HEK293 (cell line): ENCODE data around the gene FRS2.
"Not testable (repeated sequence)": the region's sequence is repeated elsewhere in the genome, so short reads cannot be mapped to it uniquely, and the experiment has no call there.

ENCODE experiments used
- CTCF ChIA-PET: fragments of 350-600 bp; formaldehyde crosslinking; extraction: SDS; loops from one replicate; lab custom pipeline; 2021; ENCODE audit warnings: antibody characterized with exemption; lab: Yijun Ruan, JAX
- POLR2A ChIA-PET: fragments of 300-600 bp; formaldehyde crosslinking; extraction: SDS; loops from one replicate; lab custom pipeline; 2020; ENCODE audit warnings: antibody characterized with exemption, inconsistent platforms; lab: Yijun Ruan, JAX
- H3K27ac ChIP-seq: fragments of 200-500 bp; sonication (Bioruptor generic); 2 replicates; pipeline ENCODE4 v1.5.1; 2014; ENCODE audit warnings: low read depth, low read length, control low read depth, inconsistent platforms; ENCODE audit errors: extremely low read depth
- H3K36me3 ChIP-seq, 2 experiments: fragments of 200-500 bp in 1 of 2; sonication (Bioruptor generic) in 1 of 2; 1 replicate in 1 of 2; 2 replicates in 1 of 2; pipeline ENCODE4 v1.5.1; 2014 to 2017; ENCODE audit warnings: inconsistent platforms in 2 of 2, low read length in 2 of 2; ENCODE audit not compliant: control insufficient read depth in 2 of 2, insufficient read depth in 1 of 2
- H3K4me1 ChIP-seq: fragments of 200-500 bp; sonication (Bioruptor generic); 2 replicates; pipeline ENCODE4 v1.5.1; 2014; ENCODE audit warnings: mild to moderate bottlenecking, low read length, inconsistent platforms; ENCODE audit not compliant: control insufficient read depth, insufficient read depth
- H3K4me3 ChIP-seq: 2 replicates; pipeline ENCODE4 v1.5.1; 2011; ENCODE audit warnings: low read depth, mild to moderate bottlenecking, control low read depth, low read length, moderate library complexity
- H3K9me3 ChIP-seq: fragments of 200-500 bp; sonication (Bioruptor generic); 2 replicates; pipeline ENCODE4 v1.5.1; 2014; ENCODE audit warnings: low read depth, low read length, inconsistent platforms; ENCODE audit not compliant: control insufficient read depth, insufficient read depth
- GLIS1 ChIP-seq: fragments of 450-650 bp; formaldehyde crosslinking; IDR thresholded peaks from 2 replicates; pipeline ENCODE4 v1.5.1; 2016; ENCODE audit warnings: missing biosample characterization, missing genetic modification characterization
- SCRT1 ChIP-seq: fragments of 450-650 bp; formaldehyde crosslinking; IDR thresholded peaks from 2 replicates; pipeline ENCODE4 v1.5.1; 2016; ENCODE audit warnings: missing biosample characterization, missing genetic modification characterization, borderline replicate concordance
- SCRT2 ChIP-seq: fragments of 450-650 bp; formaldehyde crosslinking; IDR thresholded peaks from 2 replicates; pipeline ENCODE4 v1.5.1; 2016; ENCODE audit warnings: missing biosample characterization, missing genetic modification characterization
- ZNF146 ChIP-seq: fragments of 450-650 bp; formaldehyde crosslinking; IDR thresholded peaks from 2 replicates; pipeline ENCODE4 v1.5.1; 2016; ENCODE audit warnings: missing biosample characterization, missing genetic modification characterization
- ZNF184 ChIP-seq: fragments of 450-650 bp; IDR thresholded peaks from 2 replicates; pipeline ENCODE4 v1.5.1; 2018; ENCODE audit warnings: missing biosample characterization, mild to moderate bottlenecking, missing genetic modification characterization
- ZNF391 ChIP-seq: fragments of 450-650 bp; formaldehyde crosslinking; IDR thresholded peaks from 2 replicates; pipeline ENCODE4 v1.5.1; 2016; ENCODE audit warnings: low read depth, missing biosample characterization, missing genetic modification characterization, borderline replicate concordance
- ZNF658 ChIP-seq: fragments of 450-650 bp; formaldehyde crosslinking; IDR thresholded peaks from 2 replicates; pipeline ENCODE4; 2016; ENCODE audit warnings: missing biosample characterization, missing genetic modification characterization
- ZNF707 ChIP-seq: fragments of 450-650 bp; formaldehyde crosslinking; IDR thresholded peaks from 2 replicates; pipeline ENCODE4 v1.5.1; 2016; ENCODE audit warnings: missing biosample characterization, missing genetic modification characterization
- TF ChIP-seq, protein P1 (sequence below): fragments of 450-650 bp; formaldehyde crosslinking; IDR thresholded peaks from 2 replicates; pipeline ENCODE4 v1.5.1; 2016; ENCODE audit warnings: missing biosample characterization, missing genetic modification characterization
- TF ChIP-seq, protein P2 (sequence below): fragments of 450-650 bp; formaldehyde crosslinking; IDR thresholded peaks from 2 replicates; pipeline ENCODE4 v1.5.1; 2016; ENCODE audit warnings: missing biosample characterization, missing genetic modification characterization
- TF ChIP-seq, protein P3 (sequence below): fragments of 450-650 bp; formaldehyde crosslinking; IDR thresholded peaks from 2 replicates; pipeline ENCODE4 v1.5.1; 2016; ENCODE audit warnings: missing biosample characterization, missing genetic modification characterization
- TF ChIP-seq, protein P4 (sequence below): fragments of 450-650 bp; formaldehyde crosslinking; IDR thresholded peaks from 2 replicates; pipeline ENCODE4 v1.5.1; 2017; ENCODE audit warnings: missing biosample characterization, missing genetic modification characterization
- TF ChIP-seq, protein P5 (sequence below): fragments of 450-650 bp; formaldehyde crosslinking; IDR thresholded peaks from 2 replicates; pipeline ENCODE4 v1.5.1; 2016; ENCODE audit warnings: missing biosample characterization, missing genetic modification characterization, low read depth
- TF ChIP-seq, protein P6 (sequence below): fragments of 450-650 bp; formaldehyde crosslinking; optimal IDR thresholded peaks from 2 replicates; pipeline ENCODE3; 2016; ENCODE audit warnings: missing biosample characterization, mild to moderate bottlenecking, missing genetic modification characterization
- TF ChIP-seq, protein P7 (sequence below): fragments of 450-650 bp; formaldehyde crosslinking; IDR thresholded peaks from 2 replicates; pipeline ENCODE4 v1.5.1; 2016; ENCODE audit warnings: missing biosample characterization, missing genetic modification characterization
- TF ChIP-seq, protein P8 (sequence below): fragments of 450-650 bp; formaldehyde crosslinking; IDR thresholded peaks from 2 replicates; pipeline ENCODE4 v1.5.1; 2016; ENCODE audit warnings: missing biosample characterization, missing genetic modification characterization

FRS2 gene

DNA sequence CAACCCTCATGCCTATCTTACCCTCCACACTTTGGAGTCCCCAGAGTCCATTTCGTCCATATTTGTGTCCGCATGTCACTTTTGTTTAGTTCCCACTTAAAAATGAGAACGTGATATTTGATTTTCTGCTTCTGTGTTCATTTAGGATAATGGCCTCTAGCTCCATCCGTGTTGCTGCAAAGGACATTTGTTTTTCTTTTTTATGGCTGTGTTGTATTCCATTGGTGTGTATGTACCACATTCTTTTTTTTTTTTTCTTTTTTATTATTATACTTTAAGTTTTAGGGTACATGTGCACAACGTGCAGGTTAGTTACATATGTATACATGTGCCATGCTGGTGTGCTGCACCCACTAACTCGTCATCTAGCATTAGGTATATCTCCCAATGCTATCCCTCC is 133.4 kb downstream of the FRS2 start:
- H3K4me3 ChIP-seq, CTCF ChIA-PET, H3K9me3 ChIP-seq, POLR2A ChIA-PET, H3K27ac ChIP-seq, H3K4me1 ChIP-seq: not testable (repeated sequence)
- TF ChIP-seq, protein P1, sequence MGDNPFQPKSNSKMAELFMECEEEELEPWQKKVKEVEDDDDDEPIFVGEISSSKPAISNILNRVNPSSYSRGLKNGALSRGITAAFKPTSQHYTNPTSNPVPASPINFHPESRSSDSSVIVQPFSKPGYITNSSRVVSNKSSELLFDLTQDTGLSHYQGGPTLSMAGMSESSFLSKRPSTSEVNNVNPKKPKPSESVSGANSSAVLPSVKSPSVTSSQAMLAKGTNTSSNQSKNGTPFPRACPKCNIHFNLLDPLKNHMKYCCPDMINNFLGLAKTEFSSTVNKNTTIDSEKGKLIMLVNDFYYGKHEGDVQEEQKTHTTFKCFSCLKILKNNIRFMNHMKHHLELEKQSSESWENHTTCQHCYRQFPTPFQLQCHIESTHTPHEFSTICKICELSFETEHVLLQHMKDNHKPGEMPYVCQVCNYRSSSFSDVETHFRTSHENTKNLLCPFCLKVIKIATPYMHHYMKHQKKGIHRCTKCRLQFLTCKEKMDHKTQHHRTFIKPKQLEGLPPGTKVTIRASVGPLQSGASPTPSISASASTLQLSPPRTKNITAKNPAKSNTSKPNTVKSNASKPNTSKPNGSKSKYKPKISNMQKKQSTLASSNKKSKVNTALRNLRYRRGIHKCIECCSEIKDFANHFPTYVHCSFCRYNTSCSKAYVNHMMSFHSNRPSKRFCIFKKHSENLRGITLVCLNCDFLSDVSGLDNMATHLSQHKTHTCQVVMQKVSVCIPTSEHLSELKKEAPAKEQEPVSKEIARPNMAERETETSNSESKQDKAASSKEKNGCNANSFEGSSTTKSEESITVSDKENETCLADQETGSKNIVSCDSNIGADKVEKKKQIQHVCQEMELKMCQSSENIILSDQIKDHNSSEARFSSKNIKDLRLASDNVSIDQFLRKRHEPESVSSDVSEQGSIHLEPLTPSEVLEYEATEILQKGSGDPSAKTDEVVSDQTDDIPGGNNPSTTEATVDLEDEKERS (tag by site-specific recombination) = 0 out of 2 replicates have a peak, but pooled peaks have one; percentile 18
- TF ChIP-seq, protein P2, sequence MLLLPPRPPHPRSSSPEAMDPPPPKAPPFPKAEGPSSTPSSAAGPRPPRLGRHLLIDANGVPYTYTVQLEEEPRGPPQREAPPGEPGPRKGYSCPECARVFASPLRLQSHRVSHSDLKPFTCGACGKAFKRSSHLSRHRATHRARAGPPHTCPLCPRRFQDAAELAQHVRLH (tag by site-specific recombination) = 0 out of 2 replicates have a peak, but pooled peaks have one; percentile 13
- TF ChIP-seq ZNF146 = peak; percentile 62
- peaks cover 48 to 50% of the 10 kb centered on the region in 2 experiments for H3K36me3 ChIP-seq

DNA sequence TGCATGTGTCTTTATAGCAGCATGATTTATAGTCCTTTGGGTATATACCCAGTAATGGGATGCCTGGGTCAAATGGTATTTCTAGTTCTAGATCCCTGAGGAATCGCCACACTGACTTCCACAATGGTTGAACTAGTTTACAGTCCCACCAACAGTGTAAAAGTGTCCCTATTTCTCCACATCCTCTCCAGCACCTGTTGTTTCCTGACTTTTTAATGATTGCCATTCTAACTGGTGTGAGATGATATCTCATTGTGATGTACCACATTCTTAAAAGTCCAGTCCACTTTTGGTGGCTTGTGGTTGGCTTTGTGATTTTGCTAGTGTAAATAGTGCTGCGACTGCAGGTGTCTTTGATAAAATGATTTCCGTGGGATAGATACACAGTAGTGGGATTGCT is 134.1 kb downstream of the FRS2 start:
- CTCF ChIA-PET = interaction anchor here (1.3 kb wide), 1 partner anchor 35 kb away, joined by 3 read pairs; no protein-coding TSS in a partner anchor
- H3K9me3 ChIP-seq, H3K4me1 ChIP-seq, H3K27ac ChIP-seq, H3K4me3 ChIP-seq: not testable (repeated sequence)
- H3K36me3 ChIP-seq = peaks cover 41 to 43% of the 10 kb centered on the region in 2 experiments
- TF ChIP-seq ZNF184 (tag by site-specific recombination) (peak; percentile 95), SCRT1 (tag by site-specific recombination) (0 out of 2 replicates have a peak, but pooled peaks have one; percentile 21), SCRT2 (tag by site-specific recombination) (peak; percentile 53; the same call in 1 of the 2 replicates)
- POLR2A ChIA-PET = interaction anchor here (0.6 kb wide), 1 partner anchor 10 kb away, joined by 3 read pairs; no protein-coding TSS in a partner anchor

DNA sequence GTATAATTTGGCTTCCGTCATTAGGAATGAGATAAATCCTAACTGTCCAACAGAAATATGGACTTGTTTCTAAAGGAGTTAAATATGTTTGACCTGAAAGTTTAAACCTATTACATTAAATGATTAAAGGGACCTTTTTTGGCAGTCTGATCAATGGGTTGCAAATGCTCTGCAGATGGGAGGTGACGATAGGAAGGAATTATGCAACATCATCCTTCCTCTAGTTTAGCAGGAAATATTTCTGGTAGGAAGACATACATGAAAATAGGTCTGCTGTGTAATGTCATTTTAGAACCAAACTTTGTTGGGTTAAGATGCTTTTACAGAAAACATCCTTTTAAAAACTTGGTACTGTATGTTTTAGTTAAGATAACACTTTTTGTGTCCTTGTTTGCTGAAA is 137.9 kb downstream of the FRS2 start:
- CTCF ChIA-PET = no interaction called here
- H3K27ac ChIP-seq = no peak overlapping the region
- TF ChIP-seq, protein P3, sequence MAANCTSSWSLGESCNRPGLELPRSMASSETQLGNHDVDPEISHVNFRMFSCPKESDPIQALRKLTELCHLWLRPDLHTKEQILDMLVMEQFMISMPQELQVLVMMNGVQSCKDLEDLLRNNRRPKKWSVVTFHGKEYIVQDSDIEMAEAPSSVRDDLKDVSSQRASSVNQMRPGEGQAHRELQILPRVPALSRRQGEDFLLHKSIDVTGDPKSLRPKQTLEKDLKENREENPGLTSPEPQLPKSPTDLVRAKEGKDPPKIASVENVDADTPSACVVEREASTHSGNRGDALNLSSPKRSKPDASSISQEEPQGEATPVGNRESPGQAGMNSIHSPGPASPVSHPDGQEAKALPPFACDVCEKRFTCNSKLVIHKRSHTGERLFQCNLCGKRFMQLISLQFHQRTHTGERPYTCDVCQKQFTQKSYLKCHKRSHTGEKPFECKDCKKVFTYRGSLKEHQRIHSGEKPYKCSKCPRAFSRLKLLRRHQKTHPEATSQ = no peak
- TF ChIP-seq, protein P4, sequence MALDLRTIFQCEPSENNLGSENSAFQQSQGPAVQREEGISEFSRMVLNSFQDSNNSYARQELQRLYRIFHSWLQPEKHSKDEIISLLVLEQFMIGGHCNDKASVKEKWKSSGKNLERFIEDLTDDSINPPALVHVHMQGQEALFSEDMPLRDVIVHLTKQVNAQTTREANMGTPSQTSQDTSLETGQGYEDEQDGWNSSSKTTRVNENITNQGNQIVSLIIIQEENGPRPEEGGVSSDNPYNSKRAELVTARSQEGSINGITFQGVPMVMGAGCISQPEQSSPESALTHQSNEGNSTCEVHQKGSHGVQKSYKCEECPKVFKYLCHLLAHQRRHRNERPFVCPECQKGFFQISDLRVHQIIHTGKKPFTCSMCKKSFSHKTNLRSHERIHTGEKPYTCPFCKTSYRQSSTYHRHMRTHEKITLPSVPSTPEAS = no peak
- TF ChIP-seq, protein P5, sequence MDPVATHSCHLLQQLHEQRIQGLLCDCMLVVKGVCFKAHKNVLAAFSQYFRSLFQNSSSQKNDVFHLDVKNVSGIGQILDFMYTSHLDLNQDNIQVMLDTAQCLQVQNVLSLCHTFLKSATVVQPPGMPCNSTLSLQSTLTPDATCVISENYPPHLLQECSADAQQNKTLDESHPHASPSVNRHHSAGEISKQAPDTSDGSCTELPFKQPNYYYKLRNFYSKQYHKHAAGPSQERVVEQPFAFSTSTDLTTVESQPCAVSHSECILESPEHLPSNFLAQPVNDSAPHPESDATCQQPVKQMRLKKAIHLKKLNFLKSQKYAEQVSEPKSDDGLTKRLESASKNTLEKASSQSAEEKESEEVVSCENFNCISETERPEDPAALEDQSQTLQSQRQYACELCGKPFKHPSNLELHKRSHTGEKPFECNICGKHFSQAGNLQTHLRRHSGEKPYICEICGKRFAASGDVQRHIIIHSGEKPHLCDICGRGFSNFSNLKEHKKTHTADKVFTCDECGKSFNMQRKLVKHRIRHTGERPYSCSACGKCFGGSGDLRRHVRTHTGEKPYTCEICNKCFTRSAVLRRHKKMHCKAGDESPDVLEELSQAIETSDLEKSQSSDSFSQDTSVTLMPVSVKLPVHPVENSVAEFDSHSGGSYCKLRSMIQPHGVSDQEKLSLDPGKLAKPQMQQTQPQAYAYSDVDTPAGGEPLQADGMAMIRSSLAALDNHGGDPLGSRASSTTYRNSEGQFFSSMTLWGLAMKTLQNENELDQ (tag by site-specific recombination) = no peak
- TF ChIP-seq, protein P6, sequence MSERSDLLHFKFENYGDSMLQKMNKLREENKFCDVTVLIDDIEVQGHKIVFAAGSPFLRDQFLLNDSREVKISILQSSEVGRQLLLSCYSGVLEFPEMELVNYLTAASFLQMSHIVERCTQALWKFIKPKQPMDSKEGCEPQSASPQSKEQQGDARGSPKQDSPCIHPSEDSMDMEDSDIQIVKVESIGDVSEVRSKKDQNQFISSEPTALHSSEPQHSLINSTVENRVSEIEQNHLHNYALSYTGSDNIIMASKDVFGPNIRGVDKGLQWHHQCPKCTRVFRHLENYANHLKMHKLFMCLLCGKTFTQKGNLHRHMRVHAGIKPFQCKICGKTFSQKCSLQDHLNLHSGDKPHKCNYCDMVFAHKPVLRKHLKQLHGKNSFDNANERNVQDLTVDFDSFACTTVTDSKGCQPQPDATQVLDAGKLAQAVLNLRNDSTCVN (tag by site-specific recombination) = no peak
- TF ChIP-seq GLIS1 (no peak), ZNF707 (tag by site-specific recombination) (no peak), ZNF658 (tag by site-specific recombination) (no peak), ZNF391 (no peak)
- TF ChIP-seq, protein P7, sequence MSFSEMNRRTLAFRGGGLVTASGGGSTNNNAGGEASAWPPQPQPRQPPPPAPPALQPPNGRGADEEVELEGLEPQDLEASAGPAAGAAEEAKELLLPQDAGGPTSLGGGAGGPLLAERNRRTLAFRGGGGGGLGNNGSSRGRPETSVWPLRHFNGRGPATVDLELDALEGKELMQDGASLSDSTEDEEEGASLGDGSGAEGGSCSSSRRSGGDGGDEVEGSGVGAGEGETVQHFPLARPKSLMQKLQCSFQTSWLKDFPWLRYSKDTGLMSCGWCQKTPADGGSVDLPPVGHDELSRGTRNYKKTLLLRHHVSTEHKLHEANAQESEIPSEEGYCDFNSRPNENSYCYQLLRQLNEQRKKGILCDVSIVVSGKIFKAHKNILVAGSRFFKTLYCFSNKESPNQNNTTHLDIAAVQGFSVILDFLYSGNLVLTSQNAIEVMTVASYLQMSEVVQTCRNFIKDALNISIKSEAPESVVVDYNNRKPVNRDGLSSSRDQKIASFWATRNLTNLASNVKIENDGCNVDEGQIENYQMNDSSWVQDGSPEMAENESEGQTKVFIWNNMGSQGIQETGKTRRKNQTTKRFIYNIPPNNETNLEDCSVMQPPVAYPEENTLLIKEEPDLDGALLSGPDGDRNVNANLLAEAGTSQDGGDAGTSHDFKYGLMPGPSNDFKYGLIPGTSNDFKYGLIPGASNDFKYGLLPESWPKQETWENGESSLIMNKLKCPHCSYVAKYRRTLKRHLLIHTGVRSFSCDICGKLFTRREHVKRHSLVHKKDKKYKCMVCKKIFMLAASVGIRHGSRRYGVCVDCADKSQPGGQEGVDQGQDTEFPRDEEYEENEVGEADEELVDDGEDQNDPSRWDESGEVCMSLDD (tag by site-specific recombination) = no peak
- TF ChIP-seq, protein P8, sequence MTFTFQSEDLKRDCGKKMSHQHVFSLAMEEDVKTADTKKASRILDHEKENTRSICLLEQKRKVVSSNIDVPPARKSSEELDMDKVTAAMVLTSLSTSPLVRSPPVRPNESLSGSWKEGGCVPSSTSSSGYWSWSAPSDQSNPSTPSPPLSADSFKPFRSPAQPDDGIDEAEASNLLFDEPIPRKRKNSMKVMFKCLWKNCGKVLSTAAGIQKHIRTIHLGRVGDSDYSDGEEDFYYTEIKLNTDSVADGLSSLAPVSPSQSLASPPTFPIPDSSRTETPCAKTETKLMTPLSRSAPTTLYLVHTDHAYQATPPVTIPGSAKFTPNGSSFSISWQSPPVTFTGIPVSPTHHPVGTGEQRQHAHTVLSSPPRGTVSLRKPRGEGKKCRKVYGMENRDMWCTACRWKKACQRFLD (tag by site-specific recombination) = no peak

More for the DNA sequence above, 137.9 kb downstream of the FRS2 start:
- H3K9me3 ChIP-seq = no peaks in the 10 kb centered on the region
- POLR2A ChIA-PET = no interaction called here
- no peak overlapping the region for H3K4me3 ChIP-seq
- H3K36me3 ChIP-seq = peaks cover 5% of the 10 kb centered on the region in 2 experiments; a peak in 2 of 3 replicates
- no peaks in the 10 kb centered on the region for H3K4me1 ChIP-seq
